OCI-LY1 (cell line): Measurements from ENCODE around the gene CELA2A.
"Not testable (repeated sequence)": the region's sequence is repeated elsewhere in the genome, so short reads cannot be mapped to it uniquely, and the experiment has no call there.

Experiments used
- H2AFZ ChIP-seq: fragments of 200-600 bp; sonication (generic), shearing (Covaris generic); 2 replicates; pipeline ENCODE4 v1.6.0; 2014; ENCODE audit warnings: antibody characterized with exemption, mild to moderate bottlenecking, low read length
- H3F3A ChIP-seq: fragments of 200-600 bp; sonication (generic), shearing (Covaris generic); 2 replicates; pipeline ENCODE4 v1.6.0; 2014; ENCODE audit warnings: mild to moderate bottlenecking, antibody characterized with exemption, low read length, moderate library complexity; ENCODE audit not compliant: insufficient read depth
- H3K27ac ChIP-seq: fragments of 200-600 bp; sonication (generic); 2 replicates; pipeline ENCODE4 v1.5.1; 2014; ENCODE audit warnings: low read length, mixed run types, mild to moderate bottlenecking, low read depth; ENCODE audit not compliant: poor library complexity, severe bottlenecking
- H3K27me3 ChIP-seq: fragments of 200-600 bp; sonication (generic); 2 replicates; pipeline ENCODE4 v1.6.0; 2014; ENCODE audit warnings: antibody characterized with exemption, mild to moderate bottlenecking, low read length, moderate library complexity; ENCODE audit not compliant: insufficient read depth
- H3K36me3 ChIP-seq: fragments of 200-600 bp; sonication (generic); 2 replicates; pipeline ENCODE4 v1.6.1; 2014; ENCODE audit warnings: mild to moderate bottlenecking, antibody characterized with exemption, low read length, moderate library complexity, mixed read lengths; ENCODE audit not compliant: insufficient read depth
- H3K4me1 ChIP-seq: fragments of 200-600 bp; sonication (generic); 2 replicates; pipeline ENCODE4 v1.5.1; 2014; ENCODE audit warnings: mild to moderate bottlenecking, low read length, moderate library complexity; ENCODE audit not compliant: insufficient read depth, severe bottlenecking
- H3K4me2 ChIP-seq: fragments of 200-600 bp; sonication (generic), shearing (Covaris generic); 2 replicates; pipeline ENCODE4 v1.6.1; 2014; ENCODE audit warnings: low read length
- H3K4me3 ChIP-seq: fragments of 200-600 bp; sonication (generic); 2 replicates; pipeline ENCODE4 v1.5.1; 2014; ENCODE audit warnings: low read length, low read depth, mild to moderate bottlenecking, mixed read lengths; ENCODE audit not compliant: poor library complexity, severe bottlenecking
- H3K79me2 ChIP-seq: fragments of 200-600 bp; shearing (Covaris generic); 2 replicates; pipeline ENCODE4 v1.6.1; 2016; ENCODE audit warnings: mixed run types, low read length, mixed read lengths; ENCODE audit not compliant: insufficient read depth
- H3K9ac ChIP-seq: fragments of 200-600 bp; sonication (generic), shearing (Covaris generic); 2 replicates; pipeline ENCODE4 v1.6.1; 2014; ENCODE audit warnings: mild to moderate bottlenecking, low read length, mixed read lengths
- H3K9me2 ChIP-seq: fragments of 200-600 bp; sonication (generic), shearing (Covaris generic); 2 replicates; pipeline ENCODE4 v1.6.1; 2014; ENCODE audit warnings: low read depth, mild to moderate bottlenecking, low read length, mixed read lengths
- H3K9me3 ChIP-seq: fragments of 200-600 bp; shearing (Covaris generic); 2 replicates; pipeline ENCODE4 v1.6.1; 2014; ENCODE audit warnings: low read length, mixed read lengths
- H4K20me1 ChIP-seq: fragments of 200-600 bp; sonication (generic), shearing (Covaris generic); 2 replicates; pipeline ENCODE4 v1.6.0; 2016; ENCODE audit warnings: mild to moderate bottlenecking, low read length; ENCODE audit not compliant: insufficient read depth
- CTCF ChIP-seq: fragments of 200-600 bp; sonication (generic), shearing (Covaris generic); IDR thresholded peaks from 2 replicates; pipeline ENCODE4 v1.5.1; 2017; ENCODE audit warnings: mild to moderate bottlenecking, antibody characterized with exemption, low read length, moderate library complexity, mixed read lengths
- EZH2 ChIP-seq: fragments of 200-600 bp; sonication (generic), shearing (Covaris generic); IDR thresholded peaks from 2 replicates; pipeline ENCODE4 v1.8.0; 2017; ENCODE audit warnings: borderline replicate concordance, mixed run types, mild to moderate bottlenecking, antibody characterized with exemption, low read length, moderate library complexity, mixed read lengths

Gene CELA2A

GRCh38 chr1:15488371-15488770, 31.8 kb downstream of the CELA2A start:
- no peak overlapping the region for H3K27ac ChIP-seq
- H2AFZ ChIP-seq: no peak overlapping the region
- no peaks in the 10 kb centered on the region for H3K4me1 ChIP-seq
- no peaks in the 10 kb centered on the region for H4K20me1 ChIP-seq
- no peaks in the 10 kb centered on the region for H3F3A ChIP-seq
- no peaks in the 10 kb centered on the region for H3K27me3 ChIP-seq
- no peaks in the 10 kb centered on the region for H3K36me3 ChIP-seq
- H3K9me3 ChIP-seq: no peaks in the 10 kb centered on the region
- TF ChIP-seq CTCF: no peak
- no peak for TF ChIP-seq EZH2
- H3K4me2 ChIP-seq: no peak overlapping the region
- no peaks in the 10 kb centered on the region for H3K9me2 ChIP-seq
- no peak overlapping the region for H3K4me3 ChIP-seq
- no peaks in the 10 kb centered on the region for H3K79me2 ChIP-seq
- H3K9ac ChIP-seq: no peak overlapping the region

GRCh38 chr1:15489052-15489736, 32.7 kb downstream of the CELA2A start:
- Histone ChIP-seq H3K27ac (no peak overlapping the region), H3K4me2 (no peak overlapping the region), H3K9me3 (no peaks in the 10 kb centered on the region), H4K20me1 (no peaks in the 10 kb centered on the region), H3K79me2 (no peaks in the 10 kb centered on the region), H3F3A (no peaks in the 10 kb centered on the region), H3K4me3 (no peak overlapping the region), H3K9me2 (no peaks in the 10 kb centered on the region), H3K27me3 (no peaks in the 10 kb centered on the region), H3K9ac (no peak overlapping the region), H2AFZ (no peak overlapping the region), H3K4me1 (no peaks in the 10 kb centered on the region), H3K36me3 (no peaks in the 10 kb centered on the region)
- TF ChIP-seq CTCF (no peak), EZH2 (no peak)

- H3K9ac ChIP-seq, H3K4me1 ChIP-seq, H3K27me3 ChIP-seq, H3K4me3 ChIP-seq, H3K9me2 ChIP-seq, H3K4me2 ChIP-seq, H3K27ac ChIP-seq, H4K20me1 ChIP-seq, H2AFZ ChIP-seq, H3F3A ChIP-seq, H3K79me2 ChIP-seq, H3K9me3 ChIP-seq, H3K36me3 ChIP-seq: not testable (repeated sequence)
Measured at GRCh38 chr1:15491010-15491409, 34.5 kb downstream of the CELA2A start.

- Histone ChIP-seq H3K36me3 (no peaks in the 10 kb centered on the region), H4K20me1 (no peaks in the 10 kb centered on the region), H3K9ac (no peak overlapping the region), H2AFZ (no peak overlapping the region), H3K4me1 (no peaks in the 10 kb centered on the region), H3K27me3 (no peaks in the 10 kb centered on the region), H3K4me3 (no peak overlapping the region), H3K9me3 (no peaks in the 10 kb centered on the region), H3K9me2 (no peaks in the 10 kb centered on the region), H3F3A (no peaks in the 10 kb centered on the region; the same call in 1 of the 2 replicates), H3K4me2 (no peak overlapping the region), H3K27ac (no peak overlapping the region), H3K79me2 (no peaks in the 10 kb centered on the region)
- TF ChIP-seq EZH2 (no peak), CTCF (no peak)
Measured at GRCh38 chr1:15492596-15492995, 36.1 kb downstream of the CELA2A start.
